ENCODE data around the gene ATP5ME.

Gene ATP5ME

DNA sequence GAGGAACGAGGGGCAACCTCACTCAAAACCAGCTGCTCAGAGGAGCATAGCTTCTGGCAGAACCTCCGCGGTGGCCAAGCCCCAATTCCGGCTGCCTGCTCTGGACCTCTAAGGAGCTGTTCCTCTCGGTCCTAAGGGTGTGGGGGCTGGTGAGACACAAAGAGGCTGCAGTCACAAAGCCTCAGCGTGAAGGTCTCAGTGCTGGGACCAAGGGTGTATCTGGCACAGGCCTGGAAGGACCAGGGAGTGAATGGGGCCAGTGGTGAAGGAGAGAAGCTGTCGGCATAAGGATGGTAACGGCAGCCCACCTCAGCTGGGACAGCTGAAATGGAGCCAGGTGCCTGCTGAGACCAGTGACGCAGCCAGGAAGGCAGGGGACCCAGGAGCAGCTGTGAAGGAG is 43.4 kb downstream of the ATP5ME start:
- DNase-seq (ENCODE audit: low read depth in 2 of 2) = no peak
- no peak for TF ChIP-seq CTCF (IDR thresholded peaks at IDR 0.05; ENCODE audit: low read depth, low read length)
- H3K4me3 ChIP-seq (replicated peaks in 1 of 2; ENCODE audit: low read depth in 2 of 2, low read length in 2 of 2) = no peak overlapping the region

GRCh38 chr4:629915-630641 is 44.0 kb downstream of the ATP5ME start:
- no peak overlapping the region for H3K4me3 ChIP-seq (replicated peaks in 1 of 2; ENCODE audit: low read depth in 2 of 2, low read length in 2 of 2)
- TF ChIP-seq CTCF (IDR thresholded peaks at IDR 0.05; ENCODE audit: low read depth, low read length) = no peak
- DNase-seq (ENCODE audit: low read depth in 2 of 2) = no peak

- no peak for DNase-seq (ENCODE audit: low read depth in 2 of 2)
- H3K4me3 ChIP-seq (replicated peaks in 1 of 2; ENCODE audit: low read depth in 2 of 2, low read length in 2 of 2) = no peak overlapping the region
- TF ChIP-seq CTCF (IDR thresholded peaks at IDR 0.05; ENCODE audit: low read depth, low read length) = no peak
Observed at GRCh38 chr4:629636-629914, 44.5 kb downstream of the ATP5ME start.

DNA sequence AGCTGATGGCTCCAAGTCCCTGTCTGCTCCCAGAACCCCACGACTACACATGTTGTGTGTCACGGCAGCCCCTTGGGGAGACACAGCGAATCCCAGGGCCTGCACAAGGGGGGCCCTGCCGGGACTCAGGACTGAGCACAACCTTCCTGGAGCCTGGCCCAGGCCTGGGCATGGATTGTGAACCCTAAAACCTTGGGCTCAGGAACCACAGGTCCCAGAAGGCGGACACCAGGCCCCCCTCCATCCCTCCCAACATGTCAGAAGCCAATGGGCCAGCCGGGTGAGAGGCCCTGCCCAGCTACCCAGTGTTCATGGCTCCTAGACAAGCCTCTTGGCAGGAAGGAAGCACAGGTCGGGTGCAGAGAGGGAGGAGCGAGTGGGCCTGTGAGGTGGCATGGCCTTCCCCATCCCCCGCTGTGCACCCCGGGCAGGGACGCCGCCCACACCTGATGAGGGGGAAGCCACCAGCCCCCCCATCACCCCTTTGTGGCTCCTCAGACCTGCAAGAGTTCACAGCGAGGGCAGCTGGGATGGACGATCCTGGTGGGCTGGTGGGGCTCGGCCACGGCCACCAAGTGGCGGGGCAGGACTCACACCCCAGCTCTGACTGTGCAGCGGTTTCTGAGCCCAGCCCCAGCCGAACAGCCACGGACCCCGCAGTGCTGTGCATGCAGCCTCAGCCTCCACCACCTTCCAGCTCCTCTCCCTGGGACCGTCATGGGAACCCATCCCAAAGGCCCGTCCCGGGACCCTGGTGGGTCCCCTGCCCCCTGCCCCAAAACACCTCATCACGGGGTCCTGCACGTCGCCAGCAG is 45.0 kb downstream of the ATP5ME start:
- no peak for DNase-seq (ENCODE audit: low read depth in 2 of 2)
- no peak for TF ChIP-seq CTCF (IDR thresholded peaks at IDR 0.05; ENCODE audit: low read depth, low read length)
- H3K4me3 ChIP-seq (replicated peaks in 1 of 2; ENCODE audit: low read depth in 2 of 2, low read length in 2 of 2) = no peak overlapping the region

DNA sequence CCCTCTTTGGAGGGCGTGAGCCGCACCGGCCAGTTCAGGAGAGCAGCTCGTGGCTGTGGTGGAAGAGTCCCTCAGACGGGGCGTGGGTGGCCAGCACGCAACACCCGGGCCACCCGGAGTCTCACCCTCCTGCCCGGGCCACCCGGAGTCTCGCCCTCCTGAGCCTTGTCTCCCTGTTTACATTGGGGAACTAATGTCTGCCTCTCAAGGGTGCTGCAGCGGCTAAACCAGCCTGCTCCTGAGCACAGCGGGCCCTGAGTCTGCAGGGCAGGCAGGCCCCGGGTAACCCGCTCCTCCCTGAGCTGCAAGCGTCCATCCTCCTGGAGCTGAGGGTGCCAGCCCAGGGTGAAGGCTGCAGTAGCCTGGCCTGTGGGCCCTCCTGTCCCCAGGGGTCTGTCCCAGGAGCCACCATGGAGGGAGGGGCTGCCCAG is 45.8 kb downstream of the ATP5ME start:
- DNase-seq (ENCODE audit: low read depth in 2 of 2) = no peak
- no peak for TF ChIP-seq CTCF (IDR thresholded peaks at IDR 0.05; ENCODE audit: low read depth, low read length)
- no peak overlapping the region for H3K4me3 ChIP-seq (replicated peaks in 1 of 2; ENCODE audit: low read depth in 2 of 2, low read length in 2 of 2)

GRCh38 chr4:627347-628125 is 46.5 kb downstream of the ATP5ME start:
- DNase-seq (ENCODE audit: low read depth in 2 of 2) = no peak
- no peak overlapping the region for H3K4me3 ChIP-seq (replicated peaks in 1 of 2; ENCODE audit: low read depth in 2 of 2, low read length in 2 of 2)
- no peak for TF ChIP-seq CTCF (IDR thresholded peaks at IDR 0.05; ENCODE audit: low read depth, low read length)

Measured in cardiac fibroblast (primary cell).